ENCODE data around the gene HYAL1.
"Not testable (repeated sequence)": the region's sequence is repeated elsewhere in the genome, so short reads cannot be mapped to it uniquely, and the experiment has no call there.

The HYAL1 gene

GRCh38 chr3:50292159-50293078 lies 11.0 kb downstream of the HYAL1 start, which contains the start of gene IFRD2:
Gene IFRD2 (minus strand): TSS chr3:50292429. CDS start chr3:50292274, 155 bp downstream.
- DNase-seq (ENCODE audit: insufficient read length, low spot score) (peak; percentile 97), FAIRE-seq (no peak)
- TF ChIP-seq, protein P1, sequence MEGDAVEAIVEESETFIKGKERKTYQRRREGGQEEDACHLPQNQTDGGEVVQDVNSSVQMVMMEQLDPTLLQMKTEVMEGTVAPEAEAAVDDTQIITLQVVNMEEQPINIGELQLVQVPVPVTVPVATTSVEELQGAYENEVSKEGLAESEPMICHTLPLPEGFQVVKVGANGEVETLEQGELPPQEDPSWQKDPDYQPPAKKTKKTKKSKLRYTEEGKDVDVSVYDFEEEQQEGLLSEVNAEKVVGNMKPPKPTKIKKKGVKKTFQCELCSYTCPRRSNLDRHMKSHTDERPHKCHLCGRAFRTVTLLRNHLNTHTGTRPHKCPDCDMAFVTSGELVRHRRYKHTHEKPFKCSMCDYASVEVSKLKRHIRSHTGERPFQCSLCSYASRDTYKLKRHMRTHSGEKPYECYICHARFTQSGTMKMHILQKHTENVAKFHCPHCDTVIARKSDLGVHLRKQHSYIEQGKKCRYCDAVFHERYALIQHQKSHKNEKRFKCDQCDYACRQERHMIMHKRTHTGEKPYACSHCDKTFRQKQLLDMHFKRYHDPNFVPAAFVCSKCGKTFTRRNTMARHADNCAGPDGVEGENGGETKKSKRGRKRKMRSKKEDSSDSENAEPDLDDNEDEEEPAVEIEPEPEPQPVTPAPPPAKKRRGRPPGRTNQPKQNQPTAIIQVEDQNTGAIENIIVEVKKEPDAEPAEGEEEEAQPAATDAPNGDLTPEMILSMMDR (IDR thresholded peaks at IDR 0.05; ENCODE audit: insufficient read depth, missing control alignments) = no peak

DNA sequence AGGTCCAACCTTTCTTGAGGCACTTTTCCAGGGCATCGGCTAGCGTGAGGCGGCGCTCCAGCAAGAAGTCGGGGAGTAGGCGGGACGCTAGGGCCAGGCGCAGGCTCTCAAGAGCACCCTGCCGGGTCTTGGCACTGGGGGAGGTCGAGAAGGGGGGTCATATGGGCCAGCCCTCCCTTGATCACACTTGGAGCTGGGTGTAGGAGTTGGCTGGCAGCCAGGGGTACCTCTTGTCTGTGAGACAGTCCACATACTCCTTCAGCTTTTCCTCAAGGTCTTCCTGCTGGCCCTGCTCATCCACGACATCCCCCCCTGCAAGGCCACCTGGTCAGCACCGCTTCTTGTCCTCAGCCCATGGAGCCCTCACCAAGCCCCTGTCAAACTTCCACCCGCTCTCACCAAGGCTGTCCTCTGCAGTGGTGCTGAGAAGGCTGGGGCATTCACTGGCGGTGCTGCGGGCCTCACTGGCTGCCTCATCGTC lies 13.2 kb downstream of the HYAL1 start:
- DNase-seq (ENCODE audit: insufficient read length, low spot score) = no peak
- FAIRE-seq = no peak
- TF ChIP-seq, protein P1 (IDR thresholded peaks at IDR 0.05; ENCODE audit: insufficient read depth, missing control alignments) = no peak

DNA sequence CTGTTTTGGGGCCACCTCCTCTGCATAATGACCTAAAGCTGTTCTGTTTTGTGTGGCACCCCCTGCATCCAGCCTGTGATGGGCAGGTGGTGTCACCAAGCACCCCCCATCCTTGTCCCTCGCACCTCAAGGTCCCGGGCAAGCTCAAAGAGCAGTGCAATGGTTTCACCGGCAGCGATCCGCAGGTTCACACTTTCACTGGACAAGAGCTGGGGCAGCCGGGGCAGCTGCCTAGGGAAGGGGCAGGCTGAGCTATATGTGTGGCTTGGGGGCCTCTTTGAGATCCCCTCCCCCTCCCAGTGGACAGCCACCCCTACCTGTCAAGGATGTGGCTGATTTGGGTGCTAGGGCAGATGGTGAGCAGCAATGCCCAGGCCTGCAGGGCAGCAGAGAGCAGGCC lies 14.2 kb downstream of the HYAL1 start:
- DNase-seq (ENCODE audit: insufficient read length, low spot score) = no peak
- TF ChIP-seq, protein P1 (IDR thresholded peaks at IDR 0.05; ENCODE audit: insufficient read depth, missing control alignments) = no peak
- no peak for FAIRE-seq

- no peak for DNase-seq (ENCODE audit: insufficient read length, low spot score)
- TF ChIP-seq, protein P1 (IDR thresholded peaks at IDR 0.05; ENCODE audit: insufficient read depth, missing control alignments) = no peak
- FAIRE-seq = no peak
These were observed 14.9 kb downstream of the HYAL1 start for GRCh38 chr3:50288387-50289007.

GRCh38 chr3:50287262-50287661 lies 16.1 kb downstream of the HYAL1 start:
- no peak for FAIRE-seq

DNA sequence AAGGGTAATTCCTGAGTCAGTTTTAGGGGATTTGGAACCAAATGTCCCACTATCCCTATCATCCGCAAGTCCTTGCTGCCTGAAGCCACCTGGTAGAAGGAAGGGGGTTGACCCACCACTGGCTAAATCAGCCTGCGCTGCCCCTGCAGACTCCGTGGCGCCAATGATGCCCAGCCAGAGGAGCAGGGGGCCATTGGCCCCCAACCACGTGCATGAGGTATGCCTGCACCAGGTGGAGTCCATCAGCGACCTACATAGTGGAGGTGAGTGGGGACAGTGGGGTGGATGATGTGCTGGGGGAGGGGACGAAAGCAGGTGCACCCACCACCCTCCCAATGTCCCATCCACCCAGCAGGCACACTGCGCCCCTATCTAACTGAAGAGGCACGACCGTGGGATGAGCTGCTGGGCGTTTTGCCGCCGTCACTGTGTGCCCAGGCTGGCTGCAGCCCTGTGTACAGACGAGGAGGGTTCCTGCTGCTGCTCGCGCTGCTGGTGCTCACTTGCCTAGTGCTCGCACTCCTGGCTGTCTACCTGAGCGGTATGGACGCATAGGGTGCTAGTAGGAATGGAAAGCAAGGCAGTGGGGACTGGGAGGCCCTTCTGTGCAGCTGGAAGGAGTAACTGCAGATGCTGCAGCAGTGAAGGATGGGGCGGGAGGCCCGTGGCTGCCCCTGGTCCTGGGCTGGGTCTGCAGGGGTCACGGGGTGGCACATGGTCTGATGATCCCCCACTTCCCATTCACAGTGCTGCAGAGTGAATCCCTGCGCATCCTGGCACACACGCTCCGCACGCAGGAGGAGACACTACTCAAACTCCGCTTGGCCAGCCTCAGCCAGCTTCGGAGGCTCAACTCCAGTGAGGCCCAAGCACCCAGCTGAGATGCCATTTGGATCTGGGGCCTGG lies 16.8 kb downstream of the HYAL1 start:
- TF ChIP-seq, protein P1 (IDR thresholded peaks at IDR 0.05; ENCODE audit: insufficient read depth, missing control alignments) = no peak
- FAIRE-seq = no peak
- DNase-seq (ENCODE audit: insufficient read length, low spot score) = no peak

More at GRCh38 chr3:50287262-50287661, 16.1 kb downstream of the HYAL1 start:
- TF ChIP-seq, protein P1 (IDR thresholded peaks at IDR 0.05; ENCODE audit: insufficient read depth, missing control alignments) = no peak
- DNase-seq (ENCODE audit: insufficient read length, low spot score) = no peak

DNA sequence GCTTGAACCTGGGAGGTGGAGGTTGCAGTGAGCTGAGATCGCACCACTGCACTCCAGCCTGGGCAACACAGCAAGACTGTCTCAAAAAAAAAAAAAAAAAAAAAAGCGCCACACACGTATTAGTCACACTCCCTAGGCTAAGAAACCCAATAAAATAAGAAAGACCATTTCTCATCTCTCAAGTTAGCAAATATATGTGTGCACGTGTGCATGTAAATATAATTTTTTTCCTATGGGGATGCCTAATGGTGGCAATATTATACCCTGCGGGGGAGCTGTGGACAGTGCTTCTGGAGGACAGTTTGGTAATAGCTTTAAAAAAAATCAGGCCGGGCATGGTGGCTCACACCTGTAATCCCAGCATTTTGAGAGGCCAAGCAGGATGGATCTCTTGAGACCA lies 19.3 kb downstream of the HYAL1 start:
- not testable (repeated sequence) for DNase-seq (ENCODE audit: insufficient read length, low spot score)

More for the DNA sequence above, 19.3 kb downstream of the HYAL1 start:
- not testable (repeated sequence) for FAIRE-seq

Data from D721Med (cell line).